ENCODE data around the gene SLC2A8.
A peak's percentile ranks its signal among the peaks of the same experiment; 100 is the strongest.

Gene SLC2A8, protein sequence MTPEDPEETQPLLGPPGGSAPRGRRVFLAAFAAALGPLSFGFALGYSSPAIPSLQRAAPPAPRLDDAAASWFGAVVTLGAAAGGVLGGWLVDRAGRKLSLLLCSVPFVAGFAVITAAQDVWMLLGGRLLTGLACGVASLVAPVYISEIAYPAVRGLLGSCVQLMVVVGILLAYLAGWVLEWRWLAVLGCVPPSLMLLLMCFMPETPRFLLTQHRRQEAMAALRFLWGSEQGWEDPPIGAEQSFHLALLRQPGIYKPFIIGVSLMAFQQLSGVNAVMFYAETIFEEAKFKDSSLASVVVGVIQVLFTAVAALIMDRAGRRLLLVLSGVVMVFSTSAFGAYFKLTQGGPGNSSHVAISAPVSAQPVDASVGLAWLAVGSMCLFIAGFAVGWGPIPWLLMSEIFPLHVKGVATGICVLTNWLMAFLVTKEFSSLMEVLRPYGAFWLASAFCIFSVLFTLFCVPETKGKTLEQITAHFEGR

DNA sequence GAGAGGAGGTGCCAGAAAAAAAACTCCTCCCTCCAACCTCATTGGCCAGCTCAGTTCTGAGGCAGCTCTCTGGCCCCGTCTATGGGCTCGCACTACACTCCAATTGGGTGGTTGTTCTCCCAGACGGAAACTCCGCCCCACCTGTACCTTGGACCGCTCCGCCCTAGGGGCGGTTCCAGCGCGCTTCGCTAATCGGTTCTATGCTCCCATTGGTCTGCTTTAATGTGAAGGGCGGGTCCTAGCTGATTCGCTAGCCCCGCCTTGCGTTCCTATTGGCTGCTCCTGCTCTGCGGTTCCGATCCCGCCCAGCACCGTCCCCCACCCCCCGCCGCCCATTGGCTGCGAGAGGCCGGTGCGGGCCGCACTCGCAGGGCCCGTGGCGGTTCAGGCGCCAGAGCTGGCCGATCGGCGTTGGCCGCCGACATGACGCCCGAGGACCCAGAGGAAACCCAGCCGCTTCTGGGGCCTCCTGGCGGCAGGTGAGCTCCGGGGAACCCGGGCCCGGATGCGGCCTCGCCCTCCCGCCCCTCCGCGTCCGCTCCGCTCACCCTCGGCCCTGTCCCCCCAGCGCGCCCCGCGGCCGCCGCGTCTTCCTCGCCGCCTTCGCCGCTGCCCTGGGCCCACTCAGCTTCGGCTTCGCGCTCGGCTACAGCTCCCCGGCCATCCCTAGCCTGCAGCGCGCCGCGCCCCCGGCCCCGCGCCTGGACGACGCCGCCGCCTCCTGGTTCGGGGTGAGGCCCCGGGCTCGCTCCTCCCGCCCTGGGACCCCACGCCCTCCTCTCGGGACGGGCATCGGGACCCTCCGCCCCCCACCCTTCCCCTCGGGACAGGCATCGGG is at the start of gene SLC2A8:
Gene SLC2A8, plus strand, starts transcription at position 362 of the 838 bp plus-strand sequence. Its CDS starts 62 bp downstream, at position 424.
- DNase-seq = peak; percentile 73 to 83

DNA sequence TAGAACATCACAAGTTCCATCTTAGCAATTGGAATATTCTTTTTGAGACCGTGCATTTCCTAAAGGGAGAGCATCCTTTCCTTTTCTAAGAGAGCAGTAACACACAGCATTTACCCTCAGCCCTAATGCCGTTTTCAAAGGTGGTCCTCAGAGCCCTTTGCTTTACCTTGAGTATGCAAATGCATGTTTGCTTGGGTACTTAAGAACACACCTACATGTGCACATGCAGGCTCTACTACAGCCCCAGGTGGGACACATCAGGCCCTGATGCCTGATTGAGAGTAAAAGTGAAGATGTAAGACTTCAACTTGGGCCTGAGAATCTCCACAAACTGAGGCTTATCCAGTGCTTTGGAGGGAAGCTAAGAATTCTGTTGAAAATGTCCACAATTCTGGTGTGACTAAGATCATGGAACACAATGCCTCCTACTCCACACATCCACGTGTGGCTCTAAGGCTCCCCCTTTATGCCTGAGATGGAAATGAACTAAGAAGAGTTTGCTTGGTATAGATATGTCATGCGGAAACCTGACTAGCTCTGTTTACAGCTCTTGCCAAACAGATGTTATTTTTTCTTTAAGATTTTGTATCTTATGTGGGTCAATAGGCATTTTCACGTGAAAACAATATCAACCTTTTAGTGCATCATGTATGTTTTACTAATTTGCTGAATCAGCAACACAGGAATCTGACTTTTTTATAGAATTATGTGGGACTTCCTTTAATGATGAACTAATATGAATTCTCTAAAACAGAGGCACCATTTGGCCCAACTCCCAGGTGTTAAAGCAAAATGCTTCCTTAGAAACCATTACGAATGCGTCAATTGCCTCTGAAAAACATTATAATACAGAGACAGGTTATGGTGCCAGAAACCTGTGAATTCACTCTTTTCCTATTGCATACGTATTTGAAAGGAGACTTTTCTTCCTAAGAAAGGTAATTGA is 48.9 kb upstream of the SLC2A8 start:
- DNase-seq = no peak

DNA sequence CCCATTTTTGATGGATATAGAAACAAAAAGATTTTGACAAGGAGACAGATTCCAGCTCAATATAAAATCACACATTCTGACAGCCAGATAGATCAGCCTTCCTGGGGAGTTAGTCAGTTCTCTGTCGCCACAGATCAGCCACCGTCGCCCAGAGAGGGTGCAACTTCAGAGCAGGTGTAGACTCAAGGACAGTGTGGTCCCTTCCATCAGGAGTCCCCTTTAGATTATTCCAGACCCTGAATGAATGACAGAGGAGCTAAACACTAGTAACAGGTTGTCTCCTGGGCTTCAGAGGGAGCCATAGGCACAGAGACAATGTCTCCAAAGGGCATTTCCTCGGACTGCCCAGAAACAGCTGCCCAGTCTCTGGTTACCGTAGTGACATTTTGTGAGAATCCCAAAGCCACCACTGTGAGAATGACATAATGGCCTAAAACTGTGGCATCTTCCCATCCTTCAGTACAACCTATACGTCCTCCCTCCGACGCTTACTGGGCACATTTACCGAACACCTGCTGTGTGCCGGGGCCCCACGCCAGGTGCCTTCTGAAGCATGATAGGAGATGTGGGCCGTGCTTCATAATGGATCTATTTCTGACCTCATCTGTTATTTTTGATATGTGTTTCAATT is 47.4 kb upstream of the SLC2A8 start:
- DNase-seq = no peak

DNA sequence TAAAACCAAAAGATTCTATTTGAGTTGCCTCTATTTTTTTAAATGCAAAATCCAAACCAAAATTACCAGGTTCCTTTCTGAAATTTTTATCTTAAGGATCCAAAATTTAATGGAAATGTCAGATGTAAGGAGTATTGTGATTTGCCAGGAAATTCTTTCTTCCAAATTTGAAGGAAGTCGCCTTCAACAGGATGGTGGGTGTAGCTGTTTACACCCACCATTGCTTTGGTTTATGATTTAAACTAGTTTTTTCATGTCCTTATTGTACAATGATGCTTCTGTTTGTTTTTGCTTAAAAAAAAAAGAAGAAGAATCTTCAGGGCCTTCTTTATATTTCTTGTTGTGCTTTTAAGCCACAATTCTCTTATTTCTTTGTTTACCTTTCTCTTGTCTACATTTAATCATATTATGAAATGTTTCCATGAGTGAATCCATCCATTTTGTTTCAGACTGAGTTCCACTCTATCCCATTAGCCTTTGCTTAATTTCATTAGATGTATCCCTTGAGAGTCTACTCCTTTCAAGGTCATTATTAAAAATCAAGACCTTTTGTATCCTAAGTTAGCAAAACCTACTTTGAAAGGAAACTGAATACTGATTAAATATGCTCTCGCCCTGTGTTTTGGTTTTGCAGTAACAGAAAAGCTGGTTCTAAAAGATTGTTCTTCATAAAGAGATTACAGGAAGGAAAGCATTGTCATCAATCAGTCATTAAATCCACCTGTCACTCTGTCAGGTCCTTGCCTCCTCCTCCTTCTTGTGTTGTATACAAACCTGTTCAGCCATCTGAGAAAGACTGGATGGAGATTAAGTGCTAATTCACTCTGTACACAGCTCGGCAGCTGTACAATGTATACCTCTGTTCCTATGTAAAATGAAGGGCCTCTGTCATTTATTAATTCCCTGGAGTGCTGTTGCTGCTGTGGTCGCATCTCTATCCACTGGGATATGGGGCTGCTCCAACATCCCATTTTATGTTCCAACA is 45.5 kb upstream of the SLC2A8 start:
- DNase-seq = no peak

DNA sequence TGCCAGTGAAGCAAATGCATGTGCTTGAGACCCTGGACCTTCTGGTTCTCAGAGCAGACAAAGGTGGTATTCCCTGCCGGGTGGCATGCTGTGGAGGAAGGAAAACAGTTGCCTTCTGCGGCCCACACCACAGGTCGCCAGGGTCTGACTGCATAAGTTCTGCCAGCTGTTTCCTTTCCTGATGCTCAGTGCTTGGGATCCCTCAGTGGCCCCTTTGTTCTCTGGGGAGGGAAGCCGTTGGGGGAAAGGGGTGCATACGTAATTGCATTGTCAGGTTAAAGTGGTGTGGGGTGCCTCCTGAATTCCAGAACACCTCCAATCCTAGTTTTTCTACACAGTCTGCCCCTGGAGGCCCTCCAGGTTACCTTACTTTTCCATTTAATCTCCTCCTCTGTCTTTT is 43.1 kb upstream of the SLC2A8 start:
- DNase-seq = no peak

DNA sequence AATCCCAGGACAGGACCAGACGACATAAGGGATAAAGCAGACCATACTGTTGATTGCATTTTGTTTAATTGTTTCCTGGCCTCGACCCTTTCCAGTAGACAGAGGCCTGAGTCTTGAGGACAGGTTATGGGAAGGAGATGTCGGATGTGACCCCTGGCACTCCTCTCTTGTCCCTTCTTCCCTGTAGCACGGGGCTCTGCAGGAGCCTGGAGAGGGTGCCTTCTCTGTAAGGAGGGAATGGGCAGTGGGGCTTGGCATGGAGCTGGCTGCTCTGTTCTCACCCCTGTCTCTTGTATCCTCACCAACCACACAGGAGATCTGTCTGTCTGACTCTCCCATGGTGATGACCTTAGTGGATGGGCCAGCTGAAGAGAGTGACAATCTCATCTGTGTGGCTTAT is 40.1 kb upstream of the SLC2A8 start:
- DNase-seq = no peak

DNA sequence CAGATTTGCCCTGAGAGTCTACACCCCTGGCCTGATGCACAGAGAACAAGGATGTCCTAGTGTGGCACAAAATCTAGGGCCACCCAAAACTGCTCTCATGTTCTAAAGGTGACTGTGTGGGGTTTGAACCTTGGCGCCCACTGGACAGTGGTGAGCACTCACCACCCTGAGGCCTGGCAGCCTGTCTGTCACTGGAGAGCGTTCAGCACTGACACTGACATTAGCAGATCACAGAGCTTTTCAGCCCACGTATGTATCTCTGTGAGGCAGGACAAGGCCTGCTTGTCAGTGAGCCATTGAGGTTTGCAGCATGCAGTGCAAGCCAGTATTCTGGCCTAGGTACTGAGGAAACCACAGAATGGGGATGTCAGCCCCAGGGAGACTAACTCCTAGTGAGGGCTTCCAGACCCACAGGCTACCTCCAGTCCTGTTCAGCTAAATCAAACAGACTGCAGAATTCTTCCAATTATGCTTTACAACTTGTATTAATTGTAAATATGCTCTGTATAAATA is 38.9 kb upstream of the SLC2A8 start:
- no peak for DNase-seq

DNA sequence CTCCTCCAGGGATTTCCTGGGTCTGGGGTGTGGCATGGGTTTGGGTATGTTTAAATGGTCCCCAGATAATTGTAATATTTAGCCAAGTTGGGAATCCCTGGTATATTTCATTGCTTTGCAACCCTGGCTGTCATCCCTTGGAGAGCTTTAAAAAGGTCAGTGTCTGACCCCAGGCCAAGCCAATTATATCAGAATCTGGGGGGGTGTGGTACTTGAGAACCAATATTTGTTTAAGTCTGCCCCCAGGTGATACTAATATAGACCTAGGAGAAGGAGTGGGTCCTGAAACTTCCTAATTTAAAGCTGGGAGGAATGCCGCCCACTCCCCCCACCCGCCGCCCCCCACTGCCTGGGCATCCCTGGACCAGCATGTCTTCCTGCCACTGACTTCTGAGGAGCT is 38.2 kb upstream of the SLC2A8 start:
- DNase-seq = no peak

DNA sequence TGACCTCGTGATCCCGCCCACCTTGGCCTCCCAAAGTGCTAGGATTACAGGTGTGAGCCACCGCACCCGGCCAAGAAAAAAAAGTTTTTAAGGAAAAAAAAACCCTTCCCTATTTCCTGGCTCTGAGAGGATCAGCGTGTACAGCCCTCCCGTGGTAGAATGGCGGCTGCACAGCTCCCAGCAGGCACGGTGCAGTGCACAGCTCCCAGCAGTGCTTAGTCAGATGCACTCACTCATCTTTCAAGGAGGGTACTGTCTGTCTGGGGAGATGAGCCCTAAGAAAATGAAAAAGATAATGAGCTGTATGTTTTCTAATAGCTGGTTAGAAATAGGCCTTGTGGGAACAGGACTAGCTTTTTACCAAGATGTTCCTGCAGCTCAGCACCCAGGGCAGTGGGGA is 36.7 kb upstream of the SLC2A8 start:
- DNase-seq = no peak

DNA sequence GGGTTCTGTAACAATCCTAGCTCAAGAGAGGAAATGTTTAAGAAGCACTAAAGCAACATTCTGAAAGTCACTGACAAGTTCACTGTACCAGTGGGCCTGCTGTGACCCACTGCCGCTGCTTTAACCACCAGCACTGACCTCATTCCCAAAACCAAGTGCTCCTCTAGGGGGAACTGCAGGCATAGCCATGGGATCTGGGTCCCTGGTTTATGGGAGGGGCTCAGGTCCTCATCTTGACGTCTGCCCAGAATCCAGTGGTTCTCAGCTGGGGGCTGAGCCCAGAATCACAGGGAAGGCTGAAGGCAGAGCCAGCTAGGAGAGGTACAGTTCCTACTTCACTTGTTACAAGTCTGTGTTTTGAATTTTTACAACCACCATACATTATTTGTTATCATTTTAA is 36.1 kb upstream of the SLC2A8 start:
- no peak for DNase-seq

DNA sequence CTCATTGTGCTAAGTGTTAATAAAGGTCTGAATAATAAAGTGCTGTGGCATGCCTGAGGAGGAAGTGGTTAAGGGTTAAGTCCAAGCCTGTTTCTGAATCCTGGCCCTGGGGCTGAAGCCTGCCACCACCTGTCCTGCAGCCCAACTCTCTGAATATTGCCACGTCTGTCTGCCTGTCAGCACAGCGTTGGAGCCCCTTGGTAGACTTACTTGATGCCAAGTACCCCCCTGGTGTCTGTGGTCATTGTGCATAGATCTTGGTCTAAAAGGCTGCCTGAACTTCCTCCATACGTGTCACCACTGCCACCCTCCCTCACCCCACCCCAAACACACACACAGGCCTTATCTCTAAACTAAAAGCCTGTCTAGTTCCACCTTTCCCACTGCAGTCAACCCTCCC is 35.4 kb upstream of the SLC2A8 start:
- no peak for DNase-seq

DNA sequence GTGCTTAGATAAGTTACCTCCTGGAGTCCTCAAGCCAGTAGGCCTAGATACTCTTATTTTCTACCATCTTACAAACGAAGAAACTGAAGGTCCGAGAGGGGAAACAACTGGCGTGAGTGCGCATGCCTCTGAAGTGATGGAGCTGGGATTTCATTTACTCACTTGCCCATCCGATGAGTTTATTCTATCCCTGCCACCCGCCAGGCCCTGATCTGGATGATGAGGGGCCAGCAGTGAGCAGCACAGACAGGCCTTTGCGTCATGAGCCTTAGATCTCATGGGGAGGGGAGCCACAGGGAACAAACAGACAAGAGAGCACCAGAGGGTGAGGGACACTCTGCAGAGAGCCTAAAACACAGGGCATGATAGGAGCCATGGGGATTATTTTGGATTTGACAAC is 34.1 kb upstream of the SLC2A8 start:
- DNase-seq = no peak

DNA sequence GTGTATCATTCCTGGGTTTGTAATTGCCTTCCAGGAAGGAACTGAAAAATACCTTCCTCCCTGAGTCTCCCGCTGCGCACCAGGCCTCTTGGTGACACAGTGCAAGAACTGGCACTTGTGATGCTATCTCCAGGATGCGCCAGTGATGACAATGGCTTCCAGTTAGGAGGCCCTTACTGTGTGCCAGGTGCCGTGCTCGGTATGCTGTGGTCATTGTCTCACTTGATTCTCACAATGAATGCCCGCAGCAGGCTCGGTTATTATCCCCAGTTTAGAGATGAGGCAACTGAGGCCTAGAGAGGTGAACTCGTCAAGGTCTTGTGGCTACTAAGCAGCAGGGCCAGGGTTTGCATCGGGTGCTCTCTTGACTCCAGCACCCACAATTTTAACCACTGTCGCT is 31.5 kb upstream of the SLC2A8 start:
- DNase-seq = no peak

DNA sequence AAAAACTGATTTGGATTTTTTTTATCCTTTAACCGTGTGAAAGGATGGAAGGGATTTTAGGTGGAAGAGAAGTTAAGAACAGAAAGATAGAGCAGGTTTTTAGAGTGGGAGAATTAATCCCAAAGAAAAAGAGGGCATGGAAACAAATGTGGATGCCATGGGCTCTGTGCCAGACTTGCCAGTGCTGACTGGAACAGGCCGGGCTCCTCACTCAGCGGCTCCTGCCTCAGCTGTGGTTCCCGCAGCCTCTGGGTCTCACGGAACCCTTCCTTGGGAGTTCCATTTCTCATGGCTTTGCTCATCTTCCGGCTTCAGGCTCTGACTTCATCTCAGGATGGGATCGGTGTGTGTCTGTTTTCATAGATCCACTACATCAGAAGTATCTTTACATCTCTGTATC is 30.4 kb upstream of the SLC2A8 start:
- DNase-seq = no peak

DNA sequence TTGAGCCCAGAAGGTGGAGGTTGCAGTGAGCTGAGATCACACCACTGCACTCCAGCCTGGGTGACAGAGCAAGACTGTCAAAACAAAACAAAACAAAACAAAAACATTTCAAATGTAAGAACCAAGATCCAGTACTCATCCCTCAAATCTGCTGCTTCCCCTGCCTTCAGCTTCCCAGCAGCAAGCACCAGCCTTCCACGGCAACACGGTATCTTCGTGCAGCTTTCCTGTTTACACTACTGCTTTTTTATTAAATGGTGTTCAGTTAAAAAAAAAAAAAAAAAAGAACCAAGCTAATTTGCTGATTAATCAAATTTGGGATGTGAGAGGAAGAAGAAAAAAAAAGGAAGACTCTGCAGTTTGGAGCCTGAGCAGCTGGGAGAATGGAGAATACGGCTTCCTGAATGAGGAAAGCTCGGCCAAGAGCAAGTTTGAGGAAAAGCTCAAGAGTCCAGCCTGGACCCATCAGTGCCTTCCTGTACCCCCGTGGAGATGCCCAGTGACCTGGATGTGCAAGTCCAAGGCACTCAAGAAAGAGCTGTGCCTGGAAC is 28.0 kb upstream of the SLC2A8 start:
- no peak for DNase-seq

DNA sequence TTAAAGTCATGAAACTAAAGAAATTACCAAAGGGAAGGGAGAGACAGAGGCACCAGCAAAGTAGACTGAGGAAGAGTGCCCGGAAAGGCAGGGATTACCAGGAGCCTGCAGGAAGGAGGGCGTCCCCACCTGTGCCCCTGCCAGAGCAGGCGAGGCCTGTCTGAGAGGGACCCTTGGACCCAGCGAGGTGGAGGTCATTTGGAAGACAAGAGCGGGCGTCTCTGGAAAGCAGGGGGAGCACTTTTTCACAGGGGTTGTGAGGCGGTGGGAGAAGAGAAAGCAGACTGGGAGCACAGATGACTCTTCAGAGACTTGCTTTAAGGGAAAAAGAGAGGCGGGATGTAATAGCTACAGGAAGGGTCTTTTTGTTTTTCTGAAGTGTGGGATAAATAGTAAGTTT is 27.5 kb upstream of the SLC2A8 start:
- DNase-seq = no peak

DNA sequence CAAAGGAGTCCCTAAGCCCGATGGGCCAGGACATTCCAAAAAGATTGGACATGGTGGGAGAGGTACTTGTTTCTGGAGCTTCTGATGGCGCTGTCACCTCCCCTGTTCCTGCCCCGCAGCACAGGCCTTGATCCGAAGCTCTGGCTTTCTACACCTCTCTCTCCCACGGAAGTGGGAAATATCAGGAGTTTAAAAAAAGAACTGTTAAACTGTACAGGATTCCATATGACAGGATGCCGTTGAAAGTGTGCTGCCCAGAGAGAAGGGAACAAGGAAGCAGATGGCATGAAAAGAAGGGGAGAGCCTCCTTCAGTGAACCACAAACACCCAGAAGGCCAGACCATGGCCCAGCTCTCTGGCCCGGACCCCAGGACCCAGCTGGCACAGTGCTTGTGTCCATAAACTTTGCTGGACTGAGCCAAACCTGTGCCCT is 26.8 kb upstream of the SLC2A8 start:
- DNase-seq = no peak

DNA sequence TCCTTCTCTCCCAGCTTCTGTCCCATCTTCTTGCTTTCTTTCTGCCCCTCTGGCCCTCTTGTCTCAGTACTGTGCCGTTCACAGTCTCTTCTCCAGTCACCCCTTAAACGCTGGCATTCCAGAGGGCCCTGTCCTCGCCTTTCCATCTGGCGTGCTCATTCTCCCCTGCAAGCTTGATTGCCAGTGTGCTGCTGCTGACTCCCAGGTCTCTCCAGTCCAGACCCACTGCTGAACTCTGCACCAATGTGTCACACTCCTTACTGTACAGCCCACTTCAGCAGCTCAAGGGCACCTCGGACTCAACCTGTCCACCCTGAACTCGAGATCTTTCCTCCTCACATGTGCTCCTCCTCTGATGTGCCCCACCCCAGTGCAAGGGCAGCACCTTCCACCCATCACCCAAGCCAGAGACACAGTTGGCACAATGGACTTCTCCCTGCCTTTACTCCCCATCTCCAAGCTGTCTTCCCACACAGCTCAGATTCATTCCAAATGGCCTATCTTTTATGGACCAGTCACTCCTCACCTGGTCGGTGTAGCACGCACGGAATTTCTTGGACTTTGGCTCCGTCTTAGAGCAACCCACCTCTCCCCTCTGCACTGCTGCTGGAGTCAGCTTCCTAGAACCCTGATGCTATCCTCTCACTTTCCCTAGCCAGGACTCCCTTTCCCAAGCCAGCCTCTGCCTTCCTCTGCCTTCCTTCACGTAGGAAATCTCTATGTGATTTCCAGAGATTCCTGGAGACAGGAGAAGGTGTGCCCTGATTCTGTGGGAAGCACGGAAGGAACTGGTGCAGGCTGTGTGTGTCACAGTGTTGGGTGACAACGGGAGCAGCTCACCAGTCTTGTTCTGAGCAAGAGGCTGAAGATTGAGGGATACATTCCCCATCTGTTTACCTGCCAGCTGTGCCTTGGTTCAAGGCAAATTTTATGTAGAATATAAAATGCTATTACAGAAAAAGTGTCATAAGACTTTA is 26.0 kb upstream of the SLC2A8 start:
- no peak for DNase-seq

DNA sequence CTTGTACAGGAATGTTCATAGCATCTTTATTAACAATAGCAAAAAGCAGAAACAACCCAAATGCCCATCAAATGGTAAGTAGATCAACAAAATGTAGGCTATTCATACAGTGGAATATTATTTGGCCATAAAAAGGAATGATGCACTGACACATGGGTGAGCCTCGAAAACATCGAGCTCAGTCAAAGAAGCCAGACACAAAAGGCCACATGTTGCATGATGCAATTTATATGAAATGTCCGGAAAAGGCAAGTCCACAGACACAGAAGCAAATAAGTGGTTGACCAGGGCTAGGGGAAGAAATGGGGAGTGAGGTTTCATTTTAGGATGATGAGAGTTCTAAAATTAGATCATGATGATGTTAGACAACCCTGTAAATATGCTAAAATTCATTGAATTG is 16.5 kb upstream of the SLC2A8 start:
- no peak for DNase-seq
